PC-3 (cell line): ENCODE measurements around the gene SARM1. TPM values are rescaled to one million over a fixed set of nuclear protein-coding genes. Genes with fewer than 3 reads are reported as not detected.
A peak's percentile ranks its signal among the peaks of the same experiment; 100 is the strongest.

Experiments used
- ATAC-seq: fragments of 200-7000 bp; cut with Tn5 transposase; 2 replicates; pipeline ENCODE4 v1.9.1; 2020; ENCODE audit warnings: mild to moderate bottlenecking, moderate library complexity
- BruUV-seq: library from RNA; stranded (reverse); fragments of 400-500 nt; replicated peaks from 2 replicates; lab custom pipeline; 2021; lab: Mats Ljungman, UMichigan
- CTCF ChIA-PET: fragments of 300-600 bp; sonication (Branson Sonifier 250); formaldehyde crosslinking; loops from one replicate; lab custom pipeline; 2022; ENCODE audit warnings: antibody characterized with exemption; lab: Charles Lee
- POLR2A ChIA-PET: fragments of 300-600 bp; sonication (Branson Sonifier 250); formaldehyde crosslinking; loops from one replicate; lab custom pipeline; 2022; ENCODE audit warnings: antibody characterized with exemption; ENCODE audit not compliant: unreplicated experiment; lab: Charles Lee
- DNase-seq: peaks from one replicate; pipeline ENCODE4 v3.0.0-alpha.2; 2015
- H2AFZ ChIP-seq: fragments of 300-600 bp; sonication (generic); 2 replicates; pipeline ENCODE4 v1.6.0; 2016; ENCODE audit warnings: antibody characterized with exemption, low read length
- H3F3A ChIP-seq: fragments of 300-600 bp; sonication (generic); one replicate; pipeline ENCODE4 v1.6.0; 2017; ENCODE audit warnings: antibody characterized with exemption, low read length, control low read depth, mild to moderate bottlenecking; ENCODE audit not compliant: unreplicated experiment
- H3K27ac ChIP-seq: fragments of 300-600 bp; sonication (generic); 2 replicates; pipeline ENCODE4 v1.5.1; 2016; ENCODE audit warnings: mild to moderate bottlenecking, low read length
- H3K27me3 ChIP-seq: fragments of 300-600 bp; sonication (generic); 2 replicates; pipeline ENCODE4 v1.6.1; 2016; ENCODE audit warnings: low read length, mixed read lengths
- H3K36me3 ChIP-seq: fragments of 300-600 bp; sonication (generic); 2 replicates; pipeline ENCODE4 v1.6.1; 2016; ENCODE audit warnings: low read depth, mixed run types, low read length, mixed read lengths
- H3K4me1 ChIP-seq: fragments of 300-600 bp; sonication (generic); 2 replicates; pipeline ENCODE4 v1.5.1; 2016; ENCODE audit warnings: low read length; ENCODE audit not compliant: insufficient read depth
- H3K4me2 ChIP-seq: fragments of 300-600 bp; sonication (generic); 2 replicates; pipeline ENCODE4 v1.6.0; 2016; ENCODE audit warnings: low read length
- H3K4me3 ChIP-seq: fragments of 300-600 bp; sonication (generic); 2 replicates; pipeline ENCODE4 v1.5.1; 2016; ENCODE audit warnings: mild to moderate bottlenecking, low read length, mixed read lengths
- H3K79me2 ChIP-seq: fragments of 300-600 bp; sonication (generic); 2 replicates; pipeline ENCODE4 v1.6.1; 2017; ENCODE audit warnings: low read length, mixed read lengths
- H3K9ac ChIP-seq: fragments of 300-600 bp; sonication (generic); 2 replicates; pipeline ENCODE4 v1.6.0; 2016; ENCODE audit warnings: mild to moderate bottlenecking, low read length
- H3K9me2 ChIP-seq: fragments of 300-600 bp; sonication (generic); replicated peaks from 2 replicates; pipeline ENCODE4 v1.6.1; 2016; ENCODE audit warnings: mixed run types, low read length, mixed read lengths
- H3K9me3 ChIP-seq: fragments of 300-600 bp; sonication (generic); 2 replicates; pipeline ENCODE4 v1.6.1; 2016; ENCODE audit warnings: low read length, mixed read lengths
- H4K20me1 ChIP-seq: fragments of 300-600 bp; sonication (generic); 2 replicates; pipeline ENCODE4 v1.6.1; 2016; ENCODE audit warnings: low read length, mixed read lengths
- CTCF ChIP-seq: fragments of 300-600 bp; sonication (generic); conservative IDR thresholded peaks from 2 replicates; pipeline ENCODE4 v1.5.1; 2017; ENCODE audit warnings: antibody characterized with exemption, low read depth, mild to moderate bottlenecking, low read length
- EZH2 ChIP-seq: fragments of 300-600 bp; sonication (generic); IDR thresholded peaks from one replicate; pipeline ENCODE4 v1.6.1; 2017; ENCODE audit warnings: antibody characterized with exemption, mild to moderate bottlenecking, low read length; ENCODE audit not compliant: unreplicated experiment
- EZH2phosphoT487 ChIP-seq: fragments of 300-600 bp; sonication (generic); IDR thresholded peaks from 2 replicates; pipeline ENCODE4 v1.6.1; 2018; ENCODE audit warnings: mild to moderate bottlenecking, antibody characterized with exemption, low read length, borderline replicate concordance
- intact Hi-C: fragments of 100-400 bp; cut with micrococcal nuclease; formaldehyde crosslinking; loops from 2 replicates; pipeline ENCODE4 v1.9.0; 2023
- total RNA-seq: library from RNA; depleted of rRNA; stranded (reverse); fragments of >200 nt; gene quantifications from 2 replicates; pipeline ENCODE4 v1.2.3, GENCODE V29; 2014

SARM1 gene
- total RNA-seq, 1 experiment from 2014 or later: 6.7 TPM

- DNase-seq: no peak
- Histone ChIP-seq H4K20me1 (no peaks in the 10 kb centered on the region), H3K27me3 (peaks cover 7% of the 10 kb centered on the region; the same call in 1 of the 2 replicates), H3K36me3 (no peaks in the 10 kb centered on the region), H3K9me3 (no peaks in the 10 kb centered on the region), H3F3A (no peaks in the 10 kb centered on the region), H3K27ac (no peak overlapping the region), H3K4me3 (no peak overlapping the region), H3K9me2 (no peaks in the 10 kb centered on the region), H2AFZ (no peak overlapping the region), H3K79me2 (no peaks in the 10 kb centered on the region), H3K4me1 (no peaks in the 10 kb centered on the region), H3K4me2 (no peak overlapping the region), H3K9ac (no peak overlapping the region)
- no TSS peak for BruUV-seq
- TF ChIP-seq EZH2phosphoT487: no peak
- TF ChIP-seq CTCF: no peak
- no peak for TF ChIP-seq EZH2
- ChIA-PET CTCF (no interaction called here), POLR2A (interaction anchor here (0.6 kb wide), 1 partner anchor 108 kb away, joined by 3 read pairs; the partner anchor contains the start of gene TNFAIP1)
- intact Hi-C loops: no loop called here
- ATAC-seq: no peak
Measured at GRCh38 chr17:28443901-28444638, 72.6 kb downstream of the SARM1 start.

GRCh38 chr17:28446716-28447395, 75.4 kb downstream of the SARM1 start:
- intact Hi-C loops: no loop called here
- Histone ChIP-seq H3K79me2 (no peaks in the 10 kb centered on the region), H3K36me3 (no peaks in the 10 kb centered on the region), H3K4me1 (no peaks in the 10 kb centered on the region), H3K9ac (no peak overlapping the region), H3K4me2 (no peak overlapping the region), H3K9me3 (no peaks in the 10 kb centered on the region), H2AFZ (no peak overlapping the region), H3K9me2 (no peaks in the 10 kb centered on the region), H4K20me1 (no peaks in the 10 kb centered on the region), H3K27me3 (peaks cover 7% of the 10 kb centered on the region; the same call in 1 of the 2 replicates), H3K4me3 (no peak overlapping the region), H3K27ac (no peak overlapping the region), H3F3A (no peaks in the 10 kb centered on the region)
- TF ChIP-seq CTCF (no peak), EZH2phosphoT487 (no peak), EZH2 (no peak)
- POLR2A ChIA-PET: no interaction called here
- peak; percentile 45 for DNase-seq
- no TSS peak for BruUV-seq
- CTCF ChIA-PET: no interaction called here
- ATAC-seq: no peak

- TF ChIP-seq EZH2phosphoT487 (no peak), EZH2 (no peak), CTCF (no peak)
- CTCF ChIA-PET: no interaction called here
- Histone ChIP-seq H4K20me1 (no peaks in the 10 kb centered on the region), H3F3A (no peaks in the 10 kb centered on the region), H3K36me3 (no peaks in the 10 kb centered on the region), H3K9me3 (no peaks in the 10 kb centered on the region), H3K27me3 (peaks cover 4% of the 10 kb centered on the region; the same call in 1 of the 2 replicates), H3K4me1 (no peaks in the 10 kb centered on the region), H3K4me2 (no peak overlapping the region), H2AFZ (no peak overlapping the region), H3K79me2 (no peaks in the 10 kb centered on the region), H3K27ac (no peak overlapping the region), H3K4me3 (no peak overlapping the region), H3K9me2 (no peaks in the 10 kb centered on the region), H3K9ac (no peak overlapping the region)
- no TSS peak for BruUV-seq
- ATAC-seq: no peak
- intact Hi-C loops: no loop called here
- POLR2A ChIA-PET: no interaction called here
- no peak for DNase-seq
Measured at GRCh38 chr17:28447396-28447760, 75.9 kb downstream of the SARM1 start.
